Dermis microvascular lymphatic vessel endothelial cell (primary cell): ENCODE data around the gene PLIN5. TPM values are rescaled to one million over a fixed set of nuclear protein-coding genes. Genes with fewer than 3 reads are reported as not detected.

ENCODE experiments used
- DNase-seq, 2 donors: peaks; one replicate each; pipeline versions ENCODE4 v3.0.0 to v3.0.0-alpha.2; 2010; ENCODE audit warnings: low read depth in 2 of 2
- total RNA-seq: library from RNA; depleted of rRNA; stranded (reverse); fragments of >200 nt; gene quantifications from 2 replicates; pipeline ENCODE4 v1.2.1, GENCODE V29; 2014

Gene PLIN5
- total RNA-seq, 1 donor from 2014 or later = 3.5 TPM

DNA sequence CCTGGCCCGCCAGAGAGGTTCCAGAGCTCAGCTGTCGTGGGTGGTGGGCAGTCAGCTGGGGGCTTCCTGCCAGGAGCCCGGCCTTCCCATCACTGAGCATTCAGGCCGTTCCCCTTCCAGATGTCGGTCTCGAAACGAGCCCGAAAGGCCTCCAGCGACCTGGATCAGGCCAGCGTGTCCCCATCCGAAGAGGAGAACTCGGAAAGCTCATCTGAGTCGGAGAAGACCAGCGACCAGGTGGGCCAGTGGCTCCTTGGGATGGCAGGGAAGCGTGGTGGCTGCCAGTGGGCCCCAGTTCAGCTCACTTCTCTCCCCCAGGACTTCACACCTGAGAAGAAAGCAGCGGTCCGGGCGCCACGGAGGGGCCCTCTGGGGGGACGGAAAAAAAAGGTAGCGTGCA, 43.6 kb downstream of the PLIN5 start:
- DNase-seq = no peak

DNA sequence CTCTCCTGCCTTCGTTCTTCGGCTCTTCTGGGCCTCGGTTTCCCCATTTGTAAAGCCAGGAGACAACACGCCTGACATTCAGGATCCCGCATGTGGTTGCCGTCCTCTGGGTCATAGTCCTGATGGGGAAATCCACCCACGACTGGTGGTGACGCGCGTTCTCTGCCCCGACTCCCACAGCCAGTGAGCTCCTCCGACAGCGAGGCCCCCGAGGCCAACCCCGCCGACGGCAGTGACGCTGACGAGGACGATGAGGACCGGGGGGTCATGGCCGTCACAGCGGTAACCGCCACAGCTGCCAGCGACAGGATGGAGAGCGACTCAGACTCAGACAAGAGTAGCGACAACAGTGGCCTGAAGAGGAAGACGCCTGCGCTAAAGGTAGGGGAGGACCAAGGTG, 46.5 kb downstream of the PLIN5 start:
- DNase-seq = no peak

DNA sequence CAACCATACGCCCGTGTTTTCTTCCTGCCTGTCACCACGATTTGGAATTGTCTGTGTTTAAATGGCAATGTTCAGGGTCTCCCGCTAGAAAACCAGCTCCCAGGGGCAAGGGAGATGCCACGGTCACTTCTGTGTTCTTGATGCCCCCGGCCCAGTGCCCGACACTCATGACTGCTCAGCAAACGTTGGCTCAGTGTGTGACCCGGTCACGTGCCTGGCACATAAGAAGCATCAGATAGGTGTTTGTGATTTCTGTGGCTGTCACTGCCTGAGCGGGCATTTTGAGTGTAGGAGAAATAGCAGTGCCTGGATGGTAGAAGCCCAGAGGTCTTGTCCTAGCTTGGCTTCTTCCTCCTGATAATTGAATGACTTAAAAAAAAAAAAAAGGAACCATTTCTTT, 47.5 kb downstream of the PLIN5 start:
- no peak for DNase-seq

DNA sequence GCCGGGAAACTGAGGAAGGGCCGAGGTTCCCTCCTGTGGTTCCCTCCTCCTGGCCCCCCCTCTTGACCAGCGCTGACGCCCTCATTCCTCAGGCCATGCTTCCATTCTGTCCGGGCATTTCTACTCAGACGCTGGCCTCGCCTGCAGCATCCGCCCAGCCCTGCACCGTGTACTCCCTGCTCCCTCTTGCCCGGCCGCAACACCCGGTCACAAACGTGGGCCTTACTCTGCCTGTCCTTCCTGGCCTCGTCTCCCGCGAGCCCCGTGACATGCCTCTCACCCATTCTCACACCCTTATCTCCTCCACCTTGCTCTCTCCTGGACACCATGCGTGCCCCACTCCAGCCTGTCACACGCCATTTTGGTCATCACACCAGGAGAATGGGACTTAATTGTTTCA, 51.6 kb downstream of the PLIN5 start:
- no peak for DNase-seq

DNA sequence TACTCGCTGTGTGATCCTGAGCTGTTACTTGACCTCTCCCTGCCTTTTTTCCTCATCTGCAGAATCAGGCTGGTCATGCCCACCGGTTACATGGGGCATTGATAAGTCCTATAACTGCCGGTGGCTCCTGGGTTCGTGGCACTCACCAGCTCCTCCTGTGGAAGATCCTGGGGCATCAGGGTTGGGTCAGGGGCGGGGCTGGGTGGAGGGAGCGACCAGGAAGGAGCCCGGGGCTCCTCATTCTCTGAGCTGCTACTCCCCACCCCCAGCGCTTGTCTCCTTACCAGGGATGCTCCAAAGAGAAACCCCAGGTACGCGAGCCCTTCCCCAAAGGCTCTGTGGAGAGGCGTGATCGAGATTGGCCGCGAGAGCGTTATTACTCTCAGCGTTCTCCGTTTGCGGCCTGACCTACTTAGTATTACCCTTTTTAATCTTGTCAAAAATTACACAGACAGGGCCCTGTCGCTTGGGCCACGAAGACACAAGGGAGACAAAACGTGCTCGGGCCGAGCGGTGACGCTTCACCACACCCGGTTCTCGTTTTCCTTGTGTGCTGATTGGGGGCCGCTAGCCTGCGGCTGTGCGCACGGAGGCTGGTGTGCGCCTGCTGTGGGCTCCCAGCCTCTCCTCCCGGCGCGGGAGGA, 52.2 kb downstream of the PLIN5 start:
- DNase-seq = no peak

DNA sequence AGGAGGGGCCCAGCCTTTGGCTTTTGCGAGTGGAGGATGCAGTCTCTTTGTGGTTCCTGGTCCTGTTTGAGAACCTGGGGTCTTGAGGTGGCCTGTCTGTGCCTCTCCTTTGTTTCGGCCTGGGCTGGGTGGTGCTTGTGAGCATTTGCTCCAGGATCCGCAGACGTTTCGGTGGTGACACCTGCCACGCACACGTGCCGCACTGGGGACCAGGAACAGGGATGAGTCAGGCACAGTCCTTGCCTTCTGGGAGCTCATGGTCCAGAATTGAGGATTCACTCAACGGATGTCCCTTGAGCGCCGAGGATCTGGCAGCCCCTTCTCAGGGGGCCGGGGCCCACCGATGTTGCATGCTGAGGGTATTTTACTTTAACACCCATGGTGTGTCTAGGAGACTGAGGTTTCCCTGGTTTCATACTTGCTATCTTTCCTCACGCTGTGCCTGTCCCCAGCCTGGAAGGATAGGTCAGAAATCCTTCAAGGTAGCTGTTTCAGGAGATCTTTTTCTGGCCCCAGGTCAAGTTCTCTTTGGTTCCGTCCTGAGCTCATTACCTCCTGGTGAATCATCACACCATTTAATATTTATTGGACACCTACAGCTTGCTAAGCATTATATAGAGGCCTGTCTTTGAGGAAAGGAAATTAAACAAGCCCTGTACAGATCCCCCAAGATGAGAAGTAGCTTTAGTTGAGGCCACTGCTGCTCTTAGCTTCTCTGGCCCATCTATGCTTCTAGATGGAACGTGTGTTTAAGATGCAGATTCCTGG, 57.8 kb downstream of the PLIN5 start:
- DNase-seq = no peak

DNA sequence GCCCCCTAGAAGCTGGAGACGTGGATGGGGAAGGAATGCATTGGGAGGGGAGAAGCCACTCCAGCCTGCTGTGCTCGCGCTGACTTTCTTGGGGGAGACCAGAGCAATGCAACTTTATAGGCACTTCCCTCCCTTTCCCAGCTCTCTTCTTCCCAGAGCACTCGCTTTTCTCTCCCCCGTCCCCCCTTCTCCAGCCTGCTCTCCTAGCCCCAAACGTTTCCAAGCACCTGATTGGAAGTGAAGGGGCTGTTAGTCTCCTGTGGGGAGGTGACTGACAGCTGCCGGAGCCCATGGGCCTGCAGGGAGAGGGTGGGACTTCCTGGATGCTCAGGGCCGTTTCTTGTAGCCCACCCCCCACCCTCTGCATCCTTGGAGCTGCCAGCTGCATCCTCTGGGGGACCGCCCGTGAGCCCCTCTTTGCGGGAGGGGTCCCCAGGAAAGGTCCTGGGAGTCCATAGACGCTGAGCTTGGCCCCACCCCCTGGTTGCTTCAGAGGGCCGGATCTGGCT, 60.5 kb downstream of the PLIN5 start:
- peak; percentile 36 to 74 for DNase-seq

DNA sequence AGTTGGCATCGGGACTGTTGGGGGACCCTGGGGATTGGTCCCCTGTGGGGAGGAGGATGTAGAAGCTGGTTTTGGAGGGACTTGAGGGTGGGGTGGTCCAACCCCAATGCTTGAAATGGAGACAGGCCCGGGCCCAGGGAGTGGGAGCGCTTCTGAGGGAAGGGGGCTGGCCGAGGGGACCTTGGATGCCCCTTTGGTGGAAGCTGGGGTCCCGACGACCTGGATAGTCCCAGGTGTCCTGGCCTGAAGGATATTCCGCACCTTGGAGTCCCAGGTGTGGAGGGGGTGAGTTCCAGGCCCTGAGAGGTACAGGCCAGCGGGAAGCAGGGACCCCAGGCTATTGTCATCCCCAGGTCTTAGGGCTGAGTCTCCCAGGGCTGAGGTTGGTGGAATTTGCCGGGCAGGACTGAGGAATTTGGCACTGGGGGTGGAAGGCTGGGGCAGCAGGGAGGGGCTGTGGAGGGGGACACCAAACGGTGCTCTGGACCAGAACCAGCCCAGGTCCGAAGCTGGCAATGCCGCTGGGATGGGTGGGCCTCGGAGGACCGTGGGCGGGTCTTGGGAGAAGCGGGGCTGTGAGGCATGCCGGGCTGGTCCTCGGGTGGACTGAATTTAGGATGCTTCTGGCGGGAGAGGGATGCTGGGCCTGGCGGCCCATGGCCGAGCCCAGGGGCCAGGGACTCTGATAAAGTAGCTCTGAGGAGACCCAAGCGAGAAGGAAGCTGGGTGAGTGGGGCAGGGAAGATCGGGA, 61.1 kb downstream of the PLIN5 start:
- DNase-seq = no peak

DNA sequence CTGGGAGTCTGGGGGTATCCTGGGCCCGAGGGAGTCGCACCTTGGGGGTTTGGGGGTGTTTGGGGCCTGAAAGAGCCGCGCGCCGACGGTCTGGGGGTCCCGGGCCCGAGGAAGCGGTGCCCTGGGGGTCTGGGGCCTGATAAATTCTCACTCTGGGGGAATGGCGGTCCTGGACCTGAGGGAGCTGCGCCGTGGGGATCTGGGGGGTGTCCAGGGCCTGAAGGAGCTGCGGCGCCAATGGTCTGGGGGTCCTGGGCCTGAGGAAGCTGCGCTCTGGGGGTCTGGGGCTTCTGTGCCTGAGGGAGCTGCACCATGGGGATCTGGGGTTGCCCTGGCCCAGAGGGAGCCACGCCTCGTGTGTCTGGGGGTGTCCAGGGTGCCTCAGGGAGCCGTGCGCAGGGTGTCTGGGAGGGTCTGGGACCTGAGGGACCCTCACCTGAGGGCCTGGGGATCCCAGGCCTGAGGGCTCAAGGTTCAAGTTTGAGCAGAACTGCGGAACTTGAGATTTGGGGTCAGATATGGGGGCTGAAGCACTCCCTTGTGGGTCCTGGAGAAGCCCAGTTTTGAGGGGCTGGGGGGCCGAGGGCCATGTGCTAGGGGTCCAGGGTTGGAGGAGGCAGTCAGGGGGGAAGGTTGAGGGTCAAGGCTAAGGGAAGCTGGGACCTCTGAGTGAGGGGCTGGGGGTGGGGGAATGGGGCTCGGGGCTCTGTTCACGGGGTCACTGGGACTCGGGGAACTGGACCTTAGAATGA, 61.8 kb downstream of the PLIN5 start:
- DNase-seq = no peak

Other genes with a start within 250 kb of the PLIN5 start
- gene TMIGD2, start 232.8 kb downstream of the PLIN5 start, total RNA-seq = not detected in 2 replicates
- gene FSD1, start 230.6 kb downstream of the PLIN5 start, total RNA-seq = 6.3 and 7.4 TPM in 2 replicates
- 28.5 and 38.2 TPM in 2 replicates for gene STAP2, start 196.4 kb downstream of the PLIN5 start, total RNA-seq
- gene MPND, start 191.7 kb downstream of the PLIN5 start, total RNA-seq = 5.8 and 8.7 TPM in 2 replicates
- 50.6 and 85.3 TPM in 2 replicates for gene SH3GL1, start 134.7 kb downstream of the PLIN5 start, total RNA-seq
- 8.7 and 11.6 TPM in 2 replicates for gene CHAF1A, start 132.6 kb downstream of the PLIN5 start, total RNA-seq
- 81.3 and 101 TPM in 2 replicates for gene UBXN6, start 77.4 kb downstream of the PLIN5 start, total RNA-seq
- 37.3 and 41.8 TPM in 2 replicates for gene HDGFL2, start 62.9 kb downstream of the PLIN5 start, total RNA-seq
- gene PLIN4, start 16.7 kb downstream of the PLIN5 start, total RNA-seq = 0.64 and 1.4 TPM in 2 replicates
- 0.90 and 2.1 TPM in 2 replicates for gene LRG1, start 4.8 kb upstream of the PLIN5 start, total RNA-seq
- 47.2 and 69.4 TPM in 2 replicates for gene SEMA6B, start 24.5 kb upstream of the PLIN5 start, total RNA-seq
- 68.8 and 83.8 TPM in 2 replicates for gene TNFAIP8L1, start 104.3 kb upstream of the PLIN5 start, total RNA-seq
- 148 and 176 TPM in 2 replicates for gene MYDGF, start 135.1 kb upstream of the PLIN5 start, total RNA-seq
- 13.0 and 20.6 TPM in 2 replicates for gene DPP9, start 188.6 kb upstream of the PLIN5 start, total RNA-seq